Ascending aorta (tissue), 2 donors: ENCODE results near the gene RAB29. TPM values are rescaled to one million over a fixed set of nuclear protein-coding genes. Genes with fewer than 3 reads are reported as not detected.
"Not testable (repeated sequence)": the region's sequence is repeated elsewhere in the genome, so short reads cannot be mapped to it uniquely, and the experiment has no call there.

ENCODE experiments used
- DNase-seq, 2 donors: peaks; one replicate each; pipeline ENCODE4 v3.0.0-alpha.2; 2019; ENCODE audit warnings: low spot score in 2 of 2
- H3K27ac ChIP-seq, 2 donors: fragments of 200-600 bp; sonication (generic); one replicate each; pipeline ENCODE4 v1.5.1; 2016 to 2017; ENCODE audit warnings: mild to moderate bottlenecking in 1 of 2
- H3K27me3 ChIP-seq: fragments of 200-600 bp; sonication (generic); one replicate; pipeline ENCODE4 v1.5.1; 2017
- H3K36me3 ChIP-seq, 2 donors: fragments of 200-600 bp; sonication (generic); one replicate each; pipeline ENCODE4 v1.5.1; 2016
- H3K4me1 ChIP-seq, 2 donors: fragments of 200-600 bp; sonication (generic); one replicate each; pipeline ENCODE4 v1.5.1; 2016 to 2017; ENCODE audit warnings: mild to moderate bottlenecking in 1 of 2
- H3K4me3 ChIP-seq, 2 donors: fragments of 200-600 bp; sonication (generic); one replicate each; pipeline ENCODE4 v1.5.1; 2016 to 2017; ENCODE audit warnings: mild to moderate bottlenecking in 1 of 2
- H3K9me3 ChIP-seq, 2 donors: fragments of 200-600 bp; sonication (generic); one replicate each; pipeline ENCODE4 v1.5.1; 2016
- intact Hi-C: fragments of 100-400 bp; cut with DNase I; formaldehyde crosslinking; loops from one replicate; pipeline ENCODE4 v1.15.1; 2023
- total RNA-seq: library from RNA; depleted of rRNA; stranded (reverse); fragments of >200 nt; gene quantifications from one replicate; pipeline ENCODE4 v1.1.0, GENCODE V29; 2016
- TF ChIP-seq, protein P1 (sequence below), 3 experiments: fragments of 200-600 bp in 2 of 3; fragments of 450-650 bp in 1 of 3; sonication (generic) in 2 of 3; IDR thresholded peaks; one replicate each; pipeline ENCODE4 v1.5.1; 2016 to 2019; ENCODE audit warnings: antibody characterized with exemption in 3 of 3, mild to moderate bottlenecking in 1 of 3, moderate library complexity in 1 of 3

RAB29 gene
- total RNA-seq, 1 donor from 2014 or later, result 18.0 TPM

DNA sequence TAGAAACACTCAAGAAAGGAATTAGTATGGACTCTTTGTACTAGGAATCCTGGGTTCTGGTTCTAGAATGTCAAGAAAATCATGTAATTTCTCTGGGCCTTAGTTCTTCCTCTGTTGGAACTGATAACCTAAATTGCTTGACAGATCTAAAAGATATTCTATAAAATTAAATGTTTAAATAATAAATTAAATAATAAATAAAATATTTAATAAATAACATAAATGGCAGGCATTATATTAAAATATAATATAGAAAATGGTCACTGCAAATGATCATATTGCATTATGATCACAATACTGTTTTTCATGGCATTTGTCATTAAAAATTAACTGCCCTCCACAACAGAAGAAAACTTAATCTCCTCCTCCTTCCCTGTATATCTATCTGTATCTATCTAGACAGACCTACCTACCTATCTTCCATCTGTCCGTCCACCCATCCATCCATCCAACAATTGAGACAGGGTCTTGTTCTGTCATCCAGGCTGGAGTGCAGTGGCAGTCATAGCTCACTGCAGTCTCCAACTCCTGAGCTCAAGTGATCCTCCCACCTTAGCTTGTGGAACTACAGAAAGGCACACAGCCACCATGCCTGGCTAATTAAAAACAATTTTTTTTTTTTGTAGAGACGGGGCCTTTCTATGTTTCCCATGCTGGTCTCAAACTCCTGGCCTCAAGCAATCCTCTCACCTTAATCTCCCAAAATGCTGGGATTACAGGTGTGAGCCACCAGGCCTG lies 41.7 kb downstream of the RAB29 start:
- intact Hi-C loops, result no loop called here
- H3K9me3 ChIP-seq, result no peaks in the 10 kb centered on the region
- TF ChIP-seq, protein P1, sequence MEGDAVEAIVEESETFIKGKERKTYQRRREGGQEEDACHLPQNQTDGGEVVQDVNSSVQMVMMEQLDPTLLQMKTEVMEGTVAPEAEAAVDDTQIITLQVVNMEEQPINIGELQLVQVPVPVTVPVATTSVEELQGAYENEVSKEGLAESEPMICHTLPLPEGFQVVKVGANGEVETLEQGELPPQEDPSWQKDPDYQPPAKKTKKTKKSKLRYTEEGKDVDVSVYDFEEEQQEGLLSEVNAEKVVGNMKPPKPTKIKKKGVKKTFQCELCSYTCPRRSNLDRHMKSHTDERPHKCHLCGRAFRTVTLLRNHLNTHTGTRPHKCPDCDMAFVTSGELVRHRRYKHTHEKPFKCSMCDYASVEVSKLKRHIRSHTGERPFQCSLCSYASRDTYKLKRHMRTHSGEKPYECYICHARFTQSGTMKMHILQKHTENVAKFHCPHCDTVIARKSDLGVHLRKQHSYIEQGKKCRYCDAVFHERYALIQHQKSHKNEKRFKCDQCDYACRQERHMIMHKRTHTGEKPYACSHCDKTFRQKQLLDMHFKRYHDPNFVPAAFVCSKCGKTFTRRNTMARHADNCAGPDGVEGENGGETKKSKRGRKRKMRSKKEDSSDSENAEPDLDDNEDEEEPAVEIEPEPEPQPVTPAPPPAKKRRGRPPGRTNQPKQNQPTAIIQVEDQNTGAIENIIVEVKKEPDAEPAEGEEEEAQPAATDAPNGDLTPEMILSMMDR (IDR thresholded peaks at IDR 0.05), result no peak
- no peaks in the 10 kb centered on the region for H3K27me3 ChIP-seq
- no peak for DNase-seq
- H3K27ac ChIP-seq, result peak overlapping the region in 1 of 2 donors; percentile 37
- peaks cover 11 to 13% of the 10 kb centered on the region in 2 donors for H3K36me3 ChIP-seq
- no peaks in the 10 kb centered on the region for H3K4me1 ChIP-seq
- H3K4me3 ChIP-seq, result no peak overlapping the region

DNA sequence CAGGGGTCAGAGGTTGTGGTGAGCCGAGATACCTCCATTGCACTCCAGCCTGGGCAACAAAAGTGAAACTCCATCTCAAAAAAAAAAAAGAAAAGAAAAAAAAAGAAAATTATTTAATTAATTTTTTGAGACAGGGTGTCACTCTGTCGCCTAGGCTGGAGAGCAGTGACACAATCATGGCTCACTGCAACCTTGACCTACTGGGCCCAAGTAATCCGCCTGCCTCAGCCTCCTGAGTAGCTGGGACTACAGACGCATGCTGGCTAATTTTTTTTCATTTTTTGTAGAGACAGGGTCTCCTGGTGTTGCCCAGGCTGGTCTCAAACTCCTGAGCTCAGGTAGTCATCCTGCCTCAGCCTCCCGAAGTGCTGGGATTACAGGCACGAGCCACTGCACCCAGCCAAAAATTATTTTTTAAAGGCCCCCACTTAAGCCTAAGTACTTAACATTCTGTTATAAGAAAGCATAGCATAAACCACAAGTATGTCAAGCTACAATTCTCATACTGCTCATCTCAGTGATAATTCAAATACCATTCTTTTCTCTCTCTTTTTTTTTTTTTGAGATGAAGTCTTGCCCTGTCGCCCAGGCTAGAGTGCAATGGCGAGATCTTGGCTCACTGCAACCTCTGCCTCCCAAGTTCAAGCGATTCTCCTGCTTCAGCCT lies 45.2 kb downstream of the RAB29 start:
- Histone ChIP-seq H3K27ac (no peak overlapping the region), H3K4me1 (no peaks in the 10 kb centered on the region), H3K4me3 (no peak overlapping the region), H3K9me3 (no peaks in the 10 kb centered on the region), H3K36me3 (peaks cover 11 to 27% of the 10 kb centered on the region in 2 donors), H3K27me3 (no peaks in the 10 kb centered on the region)
- DNase-seq, result no peak
- TF ChIP-seq, protein P1 (IDR thresholded peaks at IDR 0.05), result no peak
- intact Hi-C loops, result no loop called here

DNA sequence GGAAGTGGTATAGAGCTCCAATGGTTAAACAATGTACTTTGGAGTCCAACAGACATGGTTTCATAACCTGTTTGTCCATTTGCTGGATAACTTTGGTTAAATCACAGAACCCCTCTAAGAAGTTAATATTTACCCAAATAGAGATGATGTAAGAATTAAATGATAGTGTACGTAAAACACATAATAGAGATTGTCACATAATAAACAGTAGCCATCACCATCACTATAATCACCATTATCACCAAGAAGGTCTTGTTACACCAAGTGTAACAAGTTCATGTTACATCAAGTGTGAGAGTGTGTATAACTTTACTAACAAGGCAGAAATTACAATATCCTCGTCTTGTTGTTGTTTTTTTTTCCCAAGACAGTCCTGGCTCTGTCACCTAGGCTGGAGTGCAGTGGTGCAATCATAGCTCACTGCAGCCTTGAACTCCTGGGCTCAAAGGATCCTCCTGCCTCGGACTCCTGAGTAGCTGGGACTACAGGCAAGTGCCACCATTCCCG lies 48.6 kb downstream of the RAB29 start:
- Histone ChIP-seq H3K36me3 (peaks cover 27 to 50% of the 10 kb centered on the region in 2 donors), H3K4me3 (no peak overlapping the region), H3K9me3 (no peaks in the 10 kb centered on the region), H3K4me1 (no peaks in the 10 kb centered on the region), H3K27ac (no peak overlapping the region), H3K27me3 (no peaks in the 10 kb centered on the region)
- no peak for DNase-seq
- intact Hi-C loops, result no loop called here
- TF ChIP-seq, protein P1 (IDR thresholded peaks at IDR 0.05), result no peak

DNA sequence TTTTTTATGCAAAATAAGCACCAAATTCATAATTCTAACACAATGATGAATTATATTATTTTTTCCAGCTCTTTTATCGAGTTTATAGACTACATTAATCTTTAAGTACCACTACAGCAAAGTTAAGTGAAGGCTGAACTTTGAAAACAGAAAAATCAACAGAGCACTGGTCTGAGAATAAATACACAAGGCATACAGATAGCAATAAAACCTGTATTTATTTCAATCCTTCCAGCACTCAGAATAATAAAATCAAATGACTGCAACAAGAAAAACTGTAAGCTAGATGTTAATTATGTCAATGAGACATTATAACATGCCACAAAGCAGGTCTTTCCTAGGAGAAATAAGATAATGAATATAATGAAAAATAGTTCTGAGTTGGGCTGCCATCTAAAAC lies 49.8 kb downstream of the RAB29 start:
- Histone ChIP-seq H3K36me3 (peaks cover 37 to 62% of the 10 kb centered on the region in 2 donors), H3K4me1 (no peaks in the 10 kb centered on the region), H3K4me3 (no peak overlapping the region), H3K27me3 (no peaks in the 10 kb centered on the region), H3K9me3 (no peaks in the 10 kb centered on the region), H3K27ac (no peak overlapping the region)
- intact Hi-C loops, result no loop called here
- TF ChIP-seq, protein P1 (IDR thresholded peaks at IDR 0.05), result no peak
- no peak for DNase-seq

DNA sequence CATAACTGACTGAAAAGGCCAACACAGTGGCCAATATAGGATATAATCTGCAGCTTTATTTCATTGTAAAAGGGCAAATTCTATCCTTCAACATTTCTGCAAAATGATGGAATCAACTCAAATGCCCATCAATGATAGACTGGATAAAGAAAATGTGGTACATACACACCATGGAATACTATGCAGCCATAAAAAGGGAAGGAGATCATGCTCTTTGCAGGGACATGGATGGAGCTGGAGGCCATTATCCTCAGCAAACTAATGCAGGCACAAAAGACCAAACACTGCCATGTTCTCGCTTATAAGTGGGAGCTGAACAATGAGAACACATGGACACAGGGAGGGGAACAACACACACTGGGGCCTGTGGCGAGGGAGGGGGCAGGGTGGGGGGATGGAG lies 54.5 kb downstream of the RAB29 start:
- H3K27ac ChIP-seq, H3K4me3 ChIP-seq, intact Hi-C loops, H3K27me3 ChIP-seq, DNase-seq, H3K4me1 ChIP-seq, H3K9me3 ChIP-seq: not testable (repeated sequence)
- H3K36me3 ChIP-seq, result peaks cover 65 to 87% of the 10 kb centered on the region in 2 donors

DNA sequence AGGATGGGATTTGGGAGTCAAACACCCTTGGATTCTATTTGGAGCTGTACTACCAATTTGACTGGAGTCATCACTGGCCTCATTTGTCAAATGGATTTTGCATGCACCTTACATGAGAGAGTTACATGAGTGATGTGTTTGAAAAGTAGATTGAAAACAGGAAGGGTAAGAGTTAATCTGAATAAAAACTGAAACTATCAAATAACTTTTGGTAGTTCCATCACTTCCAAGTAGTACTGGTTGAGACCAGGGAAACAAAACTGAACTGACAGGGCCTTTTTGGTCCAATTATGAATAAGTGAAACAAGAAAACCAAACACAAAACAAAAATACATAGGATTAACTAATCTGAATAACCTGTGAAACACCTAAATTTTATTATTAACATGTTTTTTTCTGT lies 55.5 kb downstream of the RAB29 start:
- Histone ChIP-seq H3K27ac (no peak overlapping the region), H3K36me3 (peaks cover 70 to 93% of the 10 kb centered on the region in 2 donors), H3K4me3 (no peak overlapping the region), H3K9me3 (no peaks in the 10 kb centered on the region), H3K27me3 (no peaks in the 10 kb centered on the region), H3K4me1 (no peaks in the 10 kb centered on the region)
- TF ChIP-seq, protein P1 (IDR thresholded peaks at IDR 0.05), result no peak
- intact Hi-C loops, result no loop called here
- DNase-seq, result no peak
